Ishikawa (cell line): ENCODE data around the gene MGME1.
A peak's percentile ranks its signal among the peaks of the same experiment; 100 is the strongest.

Experiments
- CEBPB ChIP-seq: IDR thresholded peaks from 2 replicates; pipeline ENCODE4 v1.6.1; 2012
- CREB1 ChIP-seq: IDR thresholded peaks from 2 replicates; pipeline ENCODE4 v1.6.1; 2012; ENCODE audit warnings: low read depth
- EGR1 ChIP-seq: IDR thresholded peaks from 2 replicates; pipeline ENCODE4 v1.6.1; 2012
- EP300 ChIP-seq: IDR thresholded peaks from 2 replicates; pipeline ENCODE4 v1.6.1; 2012; ENCODE audit warnings: borderline replicate concordance
- FOXM1 ChIP-seq: IDR thresholded peaks from 2 replicates; pipeline ENCODE4 v1.6.1; 2012; ENCODE audit warnings: low read depth, borderline replicate concordance
- NFIC ChIP-seq: IDR thresholded peaks from 2 replicates; pipeline ENCODE4 v1.6.1; 2012
- RAD21 ChIP-seq: IDR thresholded peaks from 2 replicates; pipeline ENCODE4 v1.6.1; 2012; ENCODE audit warnings: low read depth
- TAF1 ChIP-seq: IDR thresholded peaks from 2 replicates; pipeline ENCODE4 v1.6.1; 2012; ENCODE audit warnings: low read depth, mild to moderate bottlenecking
- TCF12 ChIP-seq: IDR thresholded peaks from 2 replicates; pipeline ENCODE4 v1.6.1; 2012; ENCODE audit warnings: low read depth
- TEAD4 ChIP-seq: IDR thresholded peaks from 2 replicates; pipeline ENCODE4 v1.6.1; 2012
- YY1 ChIP-seq: IDR thresholded peaks from 2 replicates; pipeline ENCODE4 v1.6.1; 2012; ENCODE audit warnings: low read depth
- ZBTB7A ChIP-seq: IDR thresholded peaks from 2 replicates; pipeline ENCODE4 v1.6.1; 2012; ENCODE audit warnings: low read depth
- TF ChIP-seq, protein P1 (sequence below): IDR thresholded peaks from 2 replicates; pipeline ENCODE4 v1.6.1; 2012; ENCODE audit warnings: low read depth, mild to moderate bottlenecking
- TF ChIP-seq, protein P2 (sequence below): IDR thresholded peaks from 2 replicates; pipeline ENCODE4 v1.6.1; 2012
- TF ChIP-seq, protein P3 (sequence below): IDR thresholded peaks from 2 replicates; pipeline ENCODE4 v1.6.1; 2012

Gene MGME1

DNA sequence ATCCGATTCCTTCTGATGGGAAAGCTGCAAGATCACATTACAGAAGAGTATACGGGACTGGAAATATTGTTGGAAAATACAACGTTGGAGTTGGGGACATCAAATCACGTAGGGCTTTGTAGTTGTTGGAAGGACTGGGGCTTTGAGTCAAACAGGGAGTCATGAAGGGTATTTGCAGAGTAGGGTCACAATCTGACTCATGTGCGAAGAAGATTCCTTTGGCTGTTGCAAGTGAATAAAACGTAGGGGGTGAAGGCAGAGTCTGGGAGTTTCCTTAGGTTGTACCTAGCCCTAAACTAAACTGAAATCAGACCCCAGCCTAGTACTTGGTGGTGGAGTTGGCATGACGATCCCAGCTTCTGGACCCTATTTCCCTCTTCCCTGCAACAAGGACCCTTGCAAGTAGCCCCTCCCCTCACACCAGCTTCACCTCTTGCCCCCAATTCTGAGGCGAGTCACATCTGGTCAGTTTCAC is 32.5 kb upstream of the MGME1 start:
- no peak for TF ChIP-seq EP300
- TF ChIP-seq, protein P1, sequence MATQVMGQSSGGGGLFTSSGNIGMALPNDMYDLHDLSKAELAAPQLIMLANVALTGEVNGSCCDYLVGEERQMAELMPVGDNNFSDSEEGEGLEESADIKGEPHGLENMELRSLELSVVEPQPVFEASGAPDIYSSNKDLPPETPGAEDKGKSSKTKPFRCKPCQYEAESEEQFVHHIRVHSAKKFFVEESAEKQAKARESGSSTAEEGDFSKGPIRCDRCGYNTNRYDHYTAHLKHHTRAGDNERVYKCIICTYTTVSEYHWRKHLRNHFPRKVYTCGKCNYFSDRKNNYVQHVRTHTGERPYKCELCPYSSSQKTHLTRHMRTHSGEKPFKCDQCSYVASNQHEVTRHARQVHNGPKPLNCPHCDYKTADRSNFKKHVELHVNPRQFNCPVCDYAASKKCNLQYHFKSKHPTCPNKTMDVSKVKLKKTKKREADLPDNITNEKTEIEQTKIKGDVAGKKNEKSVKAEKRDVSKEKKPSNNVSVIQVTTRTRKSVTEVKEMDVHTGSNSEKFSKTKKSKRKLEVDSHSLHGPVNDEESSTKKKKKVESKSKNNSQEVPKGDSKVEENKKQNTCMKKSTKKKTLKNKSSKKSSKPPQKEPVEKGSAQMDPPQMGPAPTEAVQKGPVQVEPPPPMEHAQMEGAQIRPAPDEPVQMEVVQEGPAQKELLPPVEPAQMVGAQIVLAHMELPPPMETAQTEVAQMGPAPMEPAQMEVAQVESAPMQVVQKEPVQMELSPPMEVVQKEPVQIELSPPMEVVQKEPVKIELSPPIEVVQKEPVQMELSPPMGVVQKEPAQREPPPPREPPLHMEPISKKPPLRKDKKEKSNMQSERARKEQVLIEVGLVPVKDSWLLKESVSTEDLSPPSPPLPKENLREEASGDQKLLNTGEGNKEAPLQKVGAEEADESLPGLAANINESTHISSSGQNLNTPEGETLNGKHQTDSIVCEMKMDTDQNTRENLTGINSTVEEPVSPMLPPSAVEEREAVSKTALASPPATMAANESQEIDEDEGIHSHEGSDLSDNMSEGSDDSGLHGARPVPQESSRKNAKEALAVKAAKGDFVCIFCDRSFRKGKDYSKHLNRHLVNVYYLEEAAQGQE = no peak

DNA sequence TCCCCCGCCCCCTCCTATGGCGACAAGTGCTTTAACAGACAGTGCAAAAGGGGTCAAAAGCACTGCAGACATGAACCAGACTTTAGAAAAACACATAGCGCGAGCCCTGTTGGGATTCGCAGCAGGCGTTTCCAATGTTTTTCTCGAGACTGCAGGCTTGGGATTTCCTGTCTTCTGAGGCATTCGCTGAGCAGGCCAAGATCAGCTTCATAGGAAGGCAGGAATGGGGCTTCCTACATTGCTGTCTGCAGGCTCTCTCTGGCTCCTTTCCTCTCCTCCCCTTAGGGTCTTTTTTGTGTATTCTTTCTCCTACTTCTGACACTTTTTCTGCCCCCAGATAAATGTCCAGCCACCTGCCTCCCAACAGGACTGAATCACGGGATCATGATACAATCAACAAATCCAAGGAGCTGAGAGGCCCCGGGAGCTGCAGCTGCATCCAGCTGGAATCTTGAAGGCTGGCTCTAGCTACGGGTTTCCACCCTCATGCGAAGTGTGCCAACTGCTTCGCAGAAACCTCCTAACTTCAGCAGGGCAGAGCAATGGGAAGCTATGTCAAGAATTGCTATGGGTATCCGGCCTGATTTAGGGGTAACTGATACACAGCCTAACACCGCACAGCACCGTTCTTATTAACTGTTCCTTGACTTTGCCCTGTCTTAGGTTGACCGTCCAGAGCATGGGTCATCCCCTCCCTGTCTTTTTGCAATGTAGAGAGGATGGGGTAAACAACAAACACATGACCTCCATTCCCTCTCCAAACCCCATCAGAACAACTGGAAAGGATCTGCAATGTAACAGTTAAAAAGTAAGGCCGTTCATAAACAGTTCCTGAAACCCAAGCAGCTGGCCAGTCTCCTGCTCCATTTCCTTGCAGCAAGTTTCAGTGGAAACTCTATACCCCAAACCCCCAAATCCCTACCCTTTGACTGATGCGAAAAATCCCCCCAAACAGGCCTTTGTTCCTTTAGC is 31.8 kb upstream of the MGME1 start:
- TF ChIP-seq, protein P2, sequence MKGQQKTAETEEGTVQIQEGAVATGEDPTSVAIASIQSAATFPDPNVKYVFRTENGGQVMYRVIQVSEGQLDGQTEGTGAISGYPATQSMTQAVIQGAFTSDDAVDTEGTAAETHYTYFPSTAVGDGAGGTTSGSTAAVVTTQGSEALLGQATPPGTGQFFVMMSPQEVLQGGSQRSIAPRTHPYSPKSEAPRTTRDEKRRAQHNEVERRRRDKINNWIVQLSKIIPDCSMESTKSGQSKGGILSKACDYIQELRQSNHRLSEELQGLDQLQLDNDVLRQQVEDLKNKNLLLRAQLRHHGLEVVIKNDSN = no peak
- TF ChIP-seq CEBPB (no peak), RAD21 (no peak), EGR1 (no peak), TAF1 (no peak), ZBTB7A (no peak), TEAD4 (no peak), TCF12 (no peak), CREB1 (no peak), YY1 (no peak), EP300 (no peak), NFIC (no peak), FOXM1 (no peak)
- TF ChIP-seq, protein P1 = no peak
- TF ChIP-seq, protein P3, sequence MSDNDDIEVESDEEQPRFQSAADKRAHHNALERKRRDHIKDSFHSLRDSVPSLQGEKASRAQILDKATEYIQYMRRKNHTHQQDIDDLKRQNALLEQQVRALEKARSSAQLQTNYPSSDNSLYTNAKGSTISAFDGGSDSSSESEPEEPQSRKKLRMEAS = no peak

DNA sequence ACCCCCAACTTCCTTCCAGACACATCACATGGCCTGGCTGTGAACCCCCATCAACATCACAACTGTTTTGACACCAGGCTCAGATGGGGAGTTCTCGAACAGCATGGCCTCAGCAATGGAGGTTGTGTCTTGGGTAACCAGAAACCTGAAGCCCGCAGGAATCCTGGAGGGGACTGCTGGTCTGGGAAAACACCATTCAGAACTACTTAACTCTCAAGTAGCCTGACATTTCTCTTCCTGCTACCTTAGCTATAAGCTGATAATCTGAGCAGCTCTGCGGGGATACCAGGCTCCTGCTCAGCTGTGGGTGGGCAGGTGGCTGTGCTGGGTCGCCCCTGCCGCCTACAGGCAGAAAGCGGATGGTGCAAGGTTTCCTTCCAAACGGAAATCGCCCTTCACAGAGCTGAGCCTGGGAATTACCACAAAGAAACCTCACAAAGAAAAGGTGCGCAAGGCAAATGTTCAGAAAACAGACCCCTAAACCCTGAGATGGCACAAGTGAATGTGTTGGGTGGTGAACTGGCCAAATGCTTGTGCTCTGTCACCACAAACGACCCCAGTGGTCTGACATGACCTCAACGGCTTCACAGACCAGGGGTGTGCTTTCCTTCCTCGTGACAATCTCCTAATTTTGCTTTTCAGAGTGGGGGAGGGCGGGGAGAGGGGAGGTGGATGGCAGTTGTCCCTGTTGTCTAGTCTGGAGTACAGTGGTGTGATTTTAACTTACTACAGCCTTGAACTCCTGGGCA is 29.8 kb upstream of the MGME1 start:
- TF ChIP-seq RAD21 (peak; percentile 49), CEBPB (no peak)

DNA sequence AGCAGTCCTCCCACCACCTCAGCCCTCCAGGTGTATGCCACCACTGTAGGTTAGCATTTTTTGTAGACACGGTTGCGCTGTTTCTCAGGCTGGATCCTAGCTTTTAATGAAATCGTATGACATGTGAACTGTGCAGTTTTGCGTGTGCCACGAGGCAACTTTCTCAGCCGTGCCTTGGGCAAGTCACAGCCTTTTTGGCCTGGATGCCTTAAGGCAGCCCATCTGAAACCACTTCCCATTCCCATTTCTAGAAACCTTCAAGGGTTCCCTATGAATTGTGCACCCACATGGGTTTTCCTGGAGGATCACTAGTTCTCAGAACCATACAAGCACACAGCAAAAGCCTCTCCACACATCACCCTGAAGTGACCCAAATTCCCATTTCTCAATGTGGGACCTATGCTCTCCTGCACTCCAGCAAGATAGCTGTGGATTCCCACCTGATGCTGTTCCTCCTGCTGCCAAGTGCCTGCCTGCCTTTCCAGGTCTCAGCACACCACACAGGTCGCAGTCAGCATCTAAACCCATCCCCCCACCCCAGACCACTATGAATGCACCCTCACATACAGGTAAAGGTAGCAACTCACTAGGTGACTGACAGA is 29.1 kb upstream of the MGME1 start:
- no peak for TF ChIP-seq EP300
- TF ChIP-seq, protein P3 = no peak
- TF ChIP-seq CREB1 = no peak
- TF ChIP-seq RAD21 = no peak
- TF ChIP-seq NFIC = no peak
- TF ChIP-seq, protein P2 = no peak
- TF ChIP-seq FOXM1 = no peak
- TF ChIP-seq, protein P1 = no peak
- TF ChIP-seq CEBPB = no peak
- TF ChIP-seq TAF1 = no peak
- TF ChIP-seq TEAD4 = no peak
- no peak; the same call in 1 of the 2 replicates for TF ChIP-seq TCF12
- no peak for TF ChIP-seq ZBTB7A
- TF ChIP-seq YY1 = no peak
- no peak for TF ChIP-seq EGR1
